GM12865 (cell line): Measurements from ENCODE around the gene ATF7IP.

Source experiments
- DNase-seq: peaks from one replicate; pipeline ENCODE4 v3.0.0; 2010; ENCODE audit warnings: low read depth
- H3K4me3 ChIP-seq: 2 replicates; pipeline ENCODE4 v1.5.1; 2011; ENCODE audit warnings: mild to moderate bottlenecking, low read depth, low read length, control low read depth
- CTCF ChIP-seq: IDR thresholded peaks from 2 replicates; pipeline ENCODE4 v1.5.1; 2011; ENCODE audit warnings: low read length, control low read depth, low read depth, inconsistent platforms; ENCODE audit not compliant: insufficient read depth; ENCODE audit errors: missing control alignments

The ATF7IP gene

DNA sequence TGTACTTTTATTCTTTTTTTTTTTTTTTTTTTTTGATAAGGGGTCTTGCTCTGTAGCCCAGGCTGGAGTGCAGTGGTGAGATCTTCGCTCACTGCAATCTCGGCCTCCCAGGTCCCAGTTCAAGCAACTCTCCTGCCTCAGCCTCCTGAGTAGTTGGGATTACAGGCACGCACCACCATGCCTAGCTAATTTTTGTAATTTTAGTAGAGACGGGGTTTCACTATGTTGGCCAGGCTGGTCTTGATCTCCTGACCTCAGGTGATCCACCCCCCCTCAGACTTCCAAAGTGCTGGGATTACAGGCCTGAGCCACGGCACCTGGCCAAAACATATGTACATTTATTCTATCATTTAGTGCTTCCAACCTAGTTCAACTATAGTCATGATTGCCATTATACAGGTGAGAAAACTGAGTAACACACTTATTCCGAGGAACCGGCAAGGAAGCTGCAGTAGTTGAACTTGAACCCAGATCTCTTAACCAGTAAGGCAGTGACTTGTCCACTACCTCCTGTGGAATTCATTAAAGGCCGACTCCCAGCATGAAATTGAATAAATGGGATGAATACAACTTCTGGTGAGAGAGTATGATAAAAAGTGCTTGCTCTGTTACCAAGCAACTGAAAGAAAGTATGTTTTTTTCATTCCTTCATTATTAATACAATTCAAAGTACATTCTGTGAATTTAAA, 755 bp upstream of the ATF7IP start:
- no peak for DNase-seq
- peak overlapping the region; percentile 91 for H3K4me3 ChIP-seq
- TF ChIP-seq CTCF = no peak

DNA sequence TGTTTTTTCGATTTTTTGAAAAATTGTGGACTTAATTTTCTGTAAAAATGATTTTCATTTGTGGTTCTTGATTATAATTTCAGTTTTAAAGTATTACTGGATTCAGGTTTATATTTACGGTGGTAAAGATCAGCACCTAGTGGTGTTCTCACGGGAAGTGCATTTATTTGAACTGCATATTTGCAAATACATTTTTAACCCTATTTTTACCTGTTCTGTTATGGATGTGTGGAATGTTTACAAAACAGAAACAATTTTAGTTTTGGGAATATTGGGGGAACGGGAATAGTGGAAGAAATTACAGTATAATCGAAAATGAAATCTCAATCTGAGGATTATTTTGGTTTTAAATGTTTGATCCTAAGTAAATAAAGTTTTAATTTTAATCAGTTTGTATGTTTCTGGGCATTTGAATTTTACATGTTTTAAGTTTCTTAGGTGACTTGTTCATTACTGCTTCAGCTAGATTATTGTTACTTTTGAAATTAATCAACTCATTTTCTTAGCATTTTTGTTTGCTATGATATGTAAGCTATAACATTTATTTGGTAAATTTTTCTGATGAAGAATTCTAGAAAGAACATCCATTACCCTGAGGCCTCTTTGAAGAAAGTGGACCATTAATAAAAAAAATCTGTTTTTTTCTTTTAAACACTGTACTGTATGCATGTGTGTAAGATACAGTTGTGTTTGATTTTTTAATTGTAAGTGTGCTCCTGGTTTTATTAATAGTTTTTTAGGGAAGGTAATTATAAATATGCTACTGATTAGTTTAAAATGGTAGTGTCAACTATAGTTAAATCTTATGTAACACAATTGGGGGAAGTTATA, 942 bp downstream of the ATF7IP start:
- peak; percentile 66 for DNase-seq
- TF ChIP-seq CTCF = peak; percentile 13

DNA sequence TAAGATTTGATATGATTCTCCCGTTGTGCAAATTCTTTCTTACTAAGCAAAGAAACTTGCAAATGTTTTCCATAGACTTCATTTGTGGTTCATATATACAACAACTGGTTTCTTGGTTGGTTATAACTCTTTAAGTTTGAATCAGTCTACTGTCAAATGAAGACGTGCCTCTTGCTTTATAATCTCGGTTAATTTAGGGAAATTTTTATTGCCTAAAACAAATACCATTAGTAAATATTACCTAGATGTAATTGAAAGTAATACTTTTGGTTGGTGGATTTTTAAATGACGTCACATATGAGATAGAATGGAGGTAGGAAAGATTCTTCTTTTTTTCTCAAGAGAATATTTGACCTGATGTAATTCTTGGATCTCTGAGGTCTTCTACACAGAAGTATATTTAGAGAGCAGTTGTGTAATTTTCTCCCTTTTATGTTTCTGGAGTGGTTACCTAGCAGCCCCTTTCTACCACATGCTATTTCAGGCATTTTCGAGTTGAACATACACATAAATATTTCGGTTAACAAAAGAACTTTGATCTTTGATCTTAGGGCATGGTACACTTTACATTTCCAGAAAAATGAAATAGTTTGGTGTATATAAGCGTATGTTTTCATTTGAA, 1.7 kb downstream of the ATF7IP start:
- no peak for TF ChIP-seq CTCF
- peak; percentile 86 for DNase-seq
- H3K4me3 ChIP-seq = peak overlapping the region; percentile 91

More for the DNA sequence above, 942 bp downstream of the ATF7IP start:
- H3K4me3 ChIP-seq = peak overlapping the region; percentile 91

GRCh38 chr12:14369311-14369710, 3.8 kb downstream of the ATF7IP start:
- TF ChIP-seq CTCF = no peak
- no peak for DNase-seq

DNA sequence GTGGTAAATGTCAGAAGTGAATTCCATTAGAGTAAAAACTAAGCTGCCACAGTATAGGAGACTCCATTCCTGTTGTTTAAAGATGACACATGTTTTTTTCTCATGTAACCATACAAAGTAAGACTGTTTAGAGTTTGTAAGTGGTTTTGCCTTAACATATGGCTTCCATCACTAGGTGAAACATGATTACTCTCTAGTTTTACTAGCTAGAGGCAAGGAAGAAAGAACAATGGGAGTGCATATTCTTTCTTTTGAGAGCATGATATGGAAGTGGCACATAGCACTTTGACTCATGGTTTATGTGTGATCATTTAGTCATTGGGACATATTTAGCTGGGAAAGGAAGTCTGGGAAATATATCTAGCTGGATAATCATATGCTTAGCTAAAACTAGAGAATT, 7.7 kb downstream of the ATF7IP start:
- TF ChIP-seq CTCF = no peak
- no peak for DNase-seq

More at GRCh38 chr12:14369311-14369710, 3.8 kb downstream of the ATF7IP start:
- H3K4me3 ChIP-seq = no peak overlapping the region

GRCh38 chr12:14379508-14379907, 14.0 kb downstream of the ATF7IP start:
- no peak overlapping the region for H3K4me3 ChIP-seq
- no peak for TF ChIP-seq CTCF
- DNase-seq = no peak

More for the DNA sequence above, 7.7 kb downstream of the ATF7IP start:
- no peak overlapping the region for H3K4me3 ChIP-seq
